ENCODE results near the gene SLC5A6.
"Not testable (repeated sequence)": the region's sequence is repeated elsewhere in the genome, so short reads cannot be mapped to it uniquely, and the experiment has no call there.

Gene SLC5A6

GRCh38 chr2:27202854-27203253 lies 9.2 kb downstream of the SLC5A6 start:
- no peak for DNase-seq

- DNase-seq = no peak
Observed at GRCh38 chr2:27201675-27202074, 10.4 kb downstream of the SLC5A6 start.

GRCh38 chr2:27199241-27199640 lies 12.8 kb downstream of the SLC5A6 start:
- DNase-seq = no peak

- no peak for DNase-seq
Observed at GRCh38 chr2:27198627-27199026, 13.4 kb downstream of the SLC5A6 start.

GRCh38 chr2:27198068-27198467 lies 14.0 kb downstream of the SLC5A6 start:
- DNase-seq = not testable (repeated sequence)

GRCh38 chr2:27195799-27196198 lies 16.3 kb downstream of the SLC5A6 start:
- not testable (repeated sequence) for DNase-seq

- no peak for DNase-seq
Observed at GRCh38 chr2:27194538-27195354, 17.3 kb downstream of the SLC5A6 start.

- no peak for DNase-seq
Observed at GRCh38 chr2:27191070-27191829, 20.8 kb downstream of the SLC5A6 start.

GRCh38 chr2:27189989-27190388 lies 22.1 kb downstream of the SLC5A6 start:
- no peak for DNase-seq

GRCh38 chr2:27186613-27187345 lies 25.3 kb downstream of the SLC5A6 start:
- DNase-seq = no peak

GRCh38 chr2:27185331-27186026 lies 26.6 kb downstream of the SLC5A6 start:
- DNase-seq = no peak

GRCh38 chr2:27184115-27184514 lies 28.0 kb downstream of the SLC5A6 start:
- no peak for DNase-seq

- DNase-seq = no peak
Observed at GRCh38 chr2:27182346-27182745, 29.7 kb downstream of the SLC5A6 start.

- no peak for DNase-seq
Observed at GRCh38 chr2:27179344-27180000, 32.6 kb downstream of the SLC5A6 start.

- no peak for DNase-seq
Observed at GRCh38 chr2:27178469-27178868, 33.6 kb downstream of the SLC5A6 start.

- DNase-seq = no peak
Observed at GRCh38 chr2:27177441-27178351, 34.4 kb downstream of the SLC5A6 start.

- not testable (repeated sequence) for DNase-seq
Observed at GRCh38 chr2:27175781-27176180, 36.3 kb downstream of the SLC5A6 start.

- DNase-seq = no peak
Observed at GRCh38 chr2:27175330-27175729, 36.7 kb downstream of the SLC5A6 start.

- DNase-seq = no peak
Observed at GRCh38 chr2:27174638-27175037, 37.4 kb downstream of the SLC5A6 start.

- DNase-seq = no peak
Observed at GRCh38 chr2:27171351-27171848, 40.7 kb downstream of the SLC5A6 start.

All from NCI-H510A (cell line).